ENCODE data around the gene CRYAB. TPM values are rescaled to one million over a fixed set of nuclear protein-coding genes. Genes with fewer than 3 reads are reported as not detected.

The CRYAB gene
- total and polyA plus RNA-seq, 4 donors: 323 to 2,347 (median 592) TPM

DNA sequence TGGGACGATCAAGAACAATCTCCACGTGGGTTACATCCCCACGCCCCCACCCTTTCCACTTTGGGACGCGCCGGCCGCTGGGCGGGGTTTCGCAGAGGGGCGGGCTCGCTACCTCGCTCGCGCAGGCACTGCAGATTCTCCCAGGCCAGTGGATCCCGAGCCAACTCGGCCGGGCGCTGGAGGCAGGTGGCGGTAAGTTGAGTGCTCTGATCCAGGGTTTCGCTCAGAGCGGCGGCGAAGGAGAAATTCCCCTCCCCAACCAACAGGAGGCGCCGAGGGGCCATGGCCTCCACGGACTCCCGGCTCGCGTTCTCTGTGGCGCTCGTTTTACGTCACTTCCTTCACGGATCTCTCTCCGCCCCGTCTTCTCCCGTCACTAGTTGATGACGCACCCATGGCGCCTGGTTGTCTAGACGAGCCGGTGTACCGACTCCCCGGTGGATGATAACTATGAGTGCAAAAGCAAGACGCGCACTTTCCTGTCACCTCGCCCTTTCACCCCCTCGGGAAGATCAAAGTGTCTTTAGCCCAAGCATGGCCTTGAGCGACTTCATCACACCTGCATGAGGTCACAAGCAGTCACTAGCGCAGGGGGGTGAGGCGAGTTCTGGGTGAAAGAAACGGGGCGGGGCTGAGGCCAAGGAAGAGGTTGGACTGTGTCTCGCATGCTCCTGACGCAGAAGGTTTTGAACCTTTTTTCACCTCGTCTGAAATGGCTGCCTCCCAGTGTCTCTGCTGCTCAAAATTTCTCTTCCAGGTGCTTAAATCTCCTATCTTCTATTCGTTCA, 32.5 kb downstream of the CRYAB start, which contains the start of the genes CFAP68 and FDXACB1:
Gene CFAP68, plus strand, starts transcription at position 693 of the 788 bp plus-strand sequence. Its CDS starts 20 bp downstream, at position 713.
Gene FDXACB1, minus strand, starts transcription at position 317 of the 788 bp plus-strand sequence. Its CDS starts 33 bp downstream, at position 284.
- intact Hi-C loops (cut with DNase I): loop anchor here (1.0 to 10.0 kb wide), 7 partner anchors 32 to 196 kb away; partner anchors contain the start of genes NKAPD1 (in 2 of the 2), PIH1D2 (in 2 of the 2), CRYAB (in 1 of the 2) and HSPB2 (in 1 of the 2)
- Histone ChIP-seq H3K27ac (ENCODE audit: low read depth in 1 of 2, low read length in 2 of 2) (peak within 1 kb of the TSS; percentile 31 to 81), H3K4me3 (ENCODE audit: low read length in 2 of 2) (peak within 1 kb of the TSS; percentile 49 to 67), H3K4me1 (ENCODE audit: control insufficient read depth in 1 of 2, insufficient read depth in 2 of 2, low read length in 2 of 2) (peaks cover 0 to 5% of the 10 kb centered on the region in 2 donors), H3K27me3 (ENCODE audit: control insufficient read depth in 1 of 2, insufficient read depth in 2 of 2, low read length in 1 of 2) (no peaks in the 10 kb centered on the region), H3K9me3 (ENCODE audit: control insufficient read depth, low read length) (no peaks in the 10 kb centered on the region), H3K36me3 (ENCODE audit: control insufficient read depth in 1 of 2, insufficient read depth in 2 of 2, low read length in 1 of 2) (no peaks in the 10 kb centered on the region)
- DNase-seq: peak; percentile 98
- WGBS, 2 donors: 0% methylated on average over 55 of the region's 55 CpGs
- ATAC-seq (ENCODE audit: low FRiP score): peak; percentile 99

GRCh38 chr11:111878385-111878848, 33.2 kb downstream of the CRYAB start:
- Histone ChIP-seq H3K36me3 (ENCODE audit: control insufficient read depth in 1 of 2, insufficient read depth in 2 of 2, low read length in 1 of 2) (no peaks in the 10 kb centered on the region), H3K4me3 (ENCODE audit: low read length in 2 of 2) (peak overlapping the region; percentile 49 to 67), H3K9me3 (ENCODE audit: control insufficient read depth, low read length) (no peaks in the 10 kb centered on the region), H3K27me3 (ENCODE audit: control insufficient read depth in 1 of 2, insufficient read depth in 2 of 2, low read length in 1 of 2) (no peaks in the 10 kb centered on the region), H3K27ac (ENCODE audit: low read depth in 1 of 2, low read length in 2 of 2) (peak overlapping the region in 1 of 2 donors; percentile 31), H3K4me1 (ENCODE audit: control insufficient read depth in 1 of 2, insufficient read depth in 2 of 2, low read length in 2 of 2) (peaks cover 0 to 5% of the 10 kb centered on the region in 2 donors)
- WGBS, 2 donors: 0% methylated on average over 13 of the region's 13 CpGs
- no peak for ATAC-seq (ENCODE audit: low FRiP score)
- DNase-seq: no peak
- intact Hi-C loops (cut with DNase I): loop anchor here (2.0 to 10.0 kb wide), 4 partner anchors 34 to 196 kb away; partner anchors contain the start of genes NKAPD1 (in 2 of the 2), PIH1D2 (in 2 of the 2) and HSPB2 (in 1 of the 2)

- intact Hi-C loops (cut with DNase I): loop anchor here (10.0 kb wide), 1 partner anchor 203 kb away; the partner anchor contains the start of genes NKAPD1 (in 2 of the 2) and PIH1D2 (in 2 of the 2)
- Histone ChIP-seq H3K27ac (ENCODE audit: low read depth in 1 of 2, low read length in 2 of 2) (peak overlapping the region; percentile 37 to 91), H3K4me1 (ENCODE audit: control insufficient read depth in 1 of 2, insufficient read depth in 2 of 2, low read length in 2 of 2) (peaks cover 0 to 3% of the 10 kb centered on the region in 2 donors), H3K36me3 (ENCODE audit: control insufficient read depth in 1 of 2, insufficient read depth in 2 of 2, low read length in 1 of 2) (peaks cover 0 to 3% of the 10 kb centered on the region in 2 donors), H3K9me3 (ENCODE audit: control insufficient read depth, low read length) (no peaks in the 10 kb centered on the region), H3K27me3 (ENCODE audit: control insufficient read depth in 1 of 2, insufficient read depth in 2 of 2, low read length in 1 of 2) (no peaks in the 10 kb centered on the region), H3K4me3 (ENCODE audit: low read length in 2 of 2) (peak overlapping the region; percentile 72 to 93)
- DNase-seq (no peak), ATAC-seq (ENCODE audit: low FRiP score) (no peak)
- WGBS, 2 donors: 35 to 36% methylated on average over 5 of the region's 5 CpGs
Observed at GRCh38 chr11:111871693-111872161, 39.8 kb downstream of the CRYAB start.

GRCh38 chr11:111870886-111871692, 40.5 kb downstream of the CRYAB start, which contains the start of gene ALG9:
Gene ALG9, minus strand, starts transcription at chr11:111871581. Its CDS starts 99 bp downstream, at chr11:111871482.
- no peaks in the 10 kb centered on the region for H3K27me3 ChIP-seq (ENCODE audit: control insufficient read depth in 1 of 2, insufficient read depth in 2 of 2, low read length in 1 of 2)
- intact Hi-C loops (cut with DNase I): loop anchor here (10.0 kb wide), 1 partner anchor 204 kb away; the partner anchor contains the start of genes NKAPD1 (in 2 of the 2) and PIH1D2 (in 2 of the 2)
- H3K4me1 ChIP-seq (ENCODE audit: control insufficient read depth in 1 of 2, insufficient read depth in 2 of 2, low read length in 2 of 2): peaks cover 0 to 3% of the 10 kb centered on the region in 2 donors
- peak within 1 kb of the TSS; percentile 72 to 93 for H3K4me3 ChIP-seq (ENCODE audit: low read length in 2 of 2)
- 0 to 1% methylated on average over 24 to 51 of the region's 51 CpGs for WGBS, 2 donors
- DNase-seq (peak; percentile 93 to 96), ATAC-seq (ENCODE audit: low FRiP score) (peak; percentile 94)
- peaks cover 3 to 4% of the 10 kb centered on the region in 2 donors for H3K36me3 ChIP-seq (ENCODE audit: control insufficient read depth in 1 of 2, insufficient read depth in 2 of 2, low read length in 1 of 2)
- peak within 1 kb of the TSS; percentile 37 to 91 for H3K27ac ChIP-seq (ENCODE audit: low read depth in 1 of 2, low read length in 2 of 2)
- H3K9me3 ChIP-seq (ENCODE audit: control insufficient read depth, low read length): no peaks in the 10 kb centered on the region

GRCh38 chr11:111870522-111870885, 41.1 kb downstream of the CRYAB start:
- intact Hi-C loops (cut with DNase I): loop anchor here (10.0 kb wide), 1 partner anchor 204 kb away; the partner anchor contains the start of genes NKAPD1 (in 2 of the 2) and PIH1D2 (in 2 of the 2)

DNA sequence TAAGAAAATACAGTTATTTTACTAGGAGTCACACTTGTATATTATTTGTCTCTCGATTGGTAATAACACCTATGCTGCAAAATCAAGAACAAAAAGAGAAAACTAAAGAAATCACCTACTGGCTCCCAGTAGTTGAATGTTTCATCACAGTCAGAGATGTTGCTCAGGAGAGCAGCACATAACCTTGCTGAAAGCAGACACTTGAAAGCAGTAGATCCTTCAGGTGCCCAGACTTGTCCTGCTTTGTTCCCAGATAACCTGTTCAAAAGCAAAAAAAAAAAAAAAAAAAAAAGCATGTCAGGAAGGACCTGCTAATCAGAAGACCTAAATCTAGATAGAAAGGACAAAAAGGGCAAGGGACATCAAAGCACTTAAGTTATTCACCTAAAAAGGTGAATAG, 41.5 kb downstream of the CRYAB start:
- 90 to 91% methylated on average over 1 of the region's 1 CpG for WGBS, 2 donors
- H3K4me3 ChIP-seq (ENCODE audit: low read length in 2 of 2): peak overlapping the region in 1 of 2 donors; percentile 93
- peaks cover 0 to 3% of the 10 kb centered on the region in 2 donors for H3K4me1 ChIP-seq (ENCODE audit: control insufficient read depth in 1 of 2, insufficient read depth in 2 of 2, low read length in 2 of 2)
- H3K27me3 ChIP-seq (ENCODE audit: control insufficient read depth in 1 of 2, insufficient read depth in 2 of 2, low read length in 1 of 2): no peaks in the 10 kb centered on the region
- H3K27ac ChIP-seq (ENCODE audit: low read depth in 1 of 2, low read length in 2 of 2): no peak overlapping the region
- peaks cover 3 to 5% of the 10 kb centered on the region in 2 donors for H3K36me3 ChIP-seq (ENCODE audit: control insufficient read depth in 1 of 2, insufficient read depth in 2 of 2, low read length in 1 of 2)
- DNase-seq: no peak
- no peak for ATAC-seq (ENCODE audit: low FRiP score)
- intact Hi-C loops (cut with DNase I): loop anchor here (10.0 kb wide), 1 partner anchor 205 kb away; the partner anchor contains the start of genes NKAPD1 (in 2 of the 2) and PIH1D2 (in 2 of the 2)
- H3K9me3 ChIP-seq (ENCODE audit: control insufficient read depth, low read length): no peaks in the 10 kb centered on the region

More at GRCh38 chr11:111870522-111870885, 41.1 kb downstream of the CRYAB start:
- no peak for DNase-seq
- no peaks in the 10 kb centered on the region for H3K9me3 ChIP-seq (ENCODE audit: control insufficient read depth, low read length)
- peaks cover 3 to 5% of the 10 kb centered on the region in 2 donors for H3K36me3 ChIP-seq (ENCODE audit: control insufficient read depth in 1 of 2, insufficient read depth in 2 of 2, low read length in 1 of 2)
- H3K4me1 ChIP-seq (ENCODE audit: control insufficient read depth in 1 of 2, insufficient read depth in 2 of 2, low read length in 2 of 2): peaks cover 0 to 3% of the 10 kb centered on the region in 2 donors
- H3K27me3 ChIP-seq (ENCODE audit: control insufficient read depth in 1 of 2, insufficient read depth in 2 of 2, low read length in 1 of 2): no peaks in the 10 kb centered on the region
- ATAC-seq (ENCODE audit: low FRiP score): no peak
- no peak overlapping the region for H3K27ac ChIP-seq (ENCODE audit: low read depth in 1 of 2, low read length in 2 of 2)
- peak overlapping the region; percentile 72 to 93 for H3K4me3 ChIP-seq (ENCODE audit: low read length in 2 of 2)

DNA sequence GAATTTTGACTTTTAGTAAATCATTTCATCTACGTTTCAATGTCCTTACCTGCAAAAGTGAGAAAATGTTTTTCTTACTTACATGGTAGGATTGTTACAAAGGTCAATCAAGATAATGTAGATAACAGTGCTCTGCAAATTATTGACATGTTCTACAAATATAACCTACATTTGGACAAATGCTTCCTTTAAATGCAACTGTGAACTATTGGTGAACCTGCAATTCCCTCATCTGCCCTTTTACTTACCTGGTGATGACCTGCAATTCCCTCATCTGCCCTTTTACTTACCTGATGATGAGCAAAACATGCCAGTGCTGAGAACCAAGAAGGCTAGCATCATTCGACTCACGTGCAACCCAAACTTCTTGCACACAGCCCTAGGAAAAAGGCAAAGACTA, 51.3 kb downstream of the CRYAB start:
- Histone ChIP-seq H3K27ac (ENCODE audit: low read depth in 1 of 2, low read length in 2 of 2) (no peak overlapping the region), H3K27me3 (ENCODE audit: control insufficient read depth in 1 of 2, insufficient read depth in 2 of 2, low read length in 1 of 2) (no peaks in the 10 kb centered on the region), H3K4me1 (ENCODE audit: control insufficient read depth in 1 of 2, insufficient read depth in 2 of 2, low read length in 2 of 2) (no peaks in the 10 kb centered on the region), H3K4me3 (ENCODE audit: low read length in 2 of 2) (no peak overlapping the region), H3K9me3 (ENCODE audit: control insufficient read depth, low read length) (no peaks in the 10 kb centered on the region), H3K36me3 (ENCODE audit: control insufficient read depth in 1 of 2, insufficient read depth in 2 of 2, low read length in 1 of 2) (peaks cover 1 to 7% of the 10 kb centered on the region in 2 donors)
- WGBS, 2 donors: 87 to 92% methylated on average over 3 of the region's 3 CpGs
- intact Hi-C loops (cut with DNase I): no loop called here
- no peak for DNase-seq
- ATAC-seq (ENCODE audit: low FRiP score): no peak
